GM19043 (cell line): Measurements from ENCODE around the gene BTBD9.
"Not testable (repeated sequence)": the region's sequence is repeated elsewhere in the genome, so short reads cannot be mapped to it uniquely, and the experiment has no call there.

Source experiments
- ATAC-seq: cut with Tn5 transposase; IDR thresholded peaks from one replicate; pipeline ENCODE4 v1.9.1; 2021; ENCODE audit warnings: low read depth; ENCODE audit not compliant: unreplicated experiment

The BTBD9 gene

GRCh38 chr6:38142178-38142902 lies 497.4 kb downstream of the BTBD9 start:
- no peak for ATAC-seq

- ATAC-seq, result no peak
Measured at GRCh38 chr6:38141716-38142115, 498.0 kb downstream of the BTBD9 start.

GRCh38 chr6:38141085-38141484 lies 498.6 kb downstream of the BTBD9 start:
- no peak for ATAC-seq

GRCh38 chr6:38138374-38138773 lies 501.4 kb downstream of the BTBD9 start:
- ATAC-seq, result no peak

- ATAC-seq, result no peak
Measured at GRCh38 chr6:38137608-38138265, 502.0 kb downstream of the BTBD9 start.

- ATAC-seq, result no peak
Measured at GRCh38 chr6:38136547-38136946, 503.2 kb downstream of the BTBD9 start.

GRCh38 chr6:38134704-38135088 lies 505.0 kb downstream of the BTBD9 start:
- no peak for ATAC-seq

GRCh38 chr6:38133932-38134703 lies 505.6 kb downstream of the BTBD9 start:
- ATAC-seq, result no peak

- ATAC-seq, result no peak
Measured at GRCh38 chr6:38131527-38131965, 508.2 kb downstream of the BTBD9 start.

GRCh38 chr6:38127284-38127683 lies 512.4 kb downstream of the BTBD9 start:
- no peak for ATAC-seq

- ATAC-seq, result not testable (repeated sequence)
Measured at GRCh38 chr6:38124224-38124926, 515.4 kb downstream of the BTBD9 start.

- ATAC-seq, result no peak
Measured at GRCh38 chr6:38119516-38119915, 520.2 kb downstream of the BTBD9 start.

GRCh38 chr6:38118791-38119365 lies 520.9 kb downstream of the BTBD9 start:
- no peak for ATAC-seq
